ENCODE results near the gene COL4A1.

Gene COL4A1

GRCh38 chr13:110339975-110340550, 33.1 kb upstream of the COL4A1 start:
- Histone ChIP-seq H3K4me3 (replicated peaks; ENCODE audit: insufficient read depth, low read length) (no peak overlapping the region), H3K27ac (replicated peaks) (no peak overlapping the region), H3K27me3 (ENCODE audit: insufficient read depth, poor library complexity, severe bottlenecking) (peaks cover 49% of the 10 kb centered on the region)
- TF ChIP-seq POLR2AphosphoS5 (IDR thresholded peaks at IDR 0.05; ENCODE audit: low read depth) (no peak), SPI1 (IDR thresholded peaks at IDR 0.05; ENCODE audit: borderline replicate concordance, low read depth) (no peak), CTCF (IDR thresholded peaks at IDR 0.05; ENCODE audit: insufficient read depth, low read length) (no peak), REST (IDR thresholded peaks at IDR 0.05; ENCODE audit: insufficient replicate concordance, low read depth) (no peak), GABPA (IDR thresholded peaks at IDR 0.05; ENCODE audit: low read depth) (no peak)
- no peak for DNase-seq (ENCODE audit: low read depth in 1 of 2, low spot score in 1 of 2)

GRCh38 chr13:110339263-110339662, 32.3 kb upstream of the COL4A1 start:
- H3K27ac ChIP-seq (replicated peaks), result no peak overlapping the region
- TF ChIP-seq CTCF (IDR thresholded peaks at IDR 0.05; ENCODE audit: insufficient read depth, low read length) (no peak), POLR2AphosphoS5 (IDR thresholded peaks at IDR 0.05; ENCODE audit: low read depth) (no peak), SPI1 (IDR thresholded peaks at IDR 0.05; ENCODE audit: borderline replicate concordance, low read depth) (no peak), REST (IDR thresholded peaks at IDR 0.05; ENCODE audit: insufficient replicate concordance, low read depth) (no peak), GABPA (IDR thresholded peaks at IDR 0.05; ENCODE audit: low read depth) (no peak)
- H3K27me3 ChIP-seq (ENCODE audit: insufficient read depth, poor library complexity, severe bottlenecking), result peaks cover 45% of the 10 kb centered on the region
- no peak for DNase-seq (ENCODE audit: low read depth in 1 of 2, low spot score in 1 of 2)
- no peak overlapping the region for H3K4me3 ChIP-seq (replicated peaks; ENCODE audit: insufficient read depth, low read length)

GRCh38 chr13:110338441-110339101, 31.6 kb upstream of the COL4A1 start:
- no peak for DNase-seq (ENCODE audit: low read depth in 1 of 2, low spot score in 1 of 2)
- H3K4me3 ChIP-seq (replicated peaks; ENCODE audit: insufficient read depth, low read length), result no peak overlapping the region
- TF ChIP-seq POLR2AphosphoS5 (IDR thresholded peaks at IDR 0.05; ENCODE audit: low read depth) (no peak), CTCF (IDR thresholded peaks at IDR 0.05; ENCODE audit: insufficient read depth, low read length) (no peak), SPI1 (IDR thresholded peaks at IDR 0.05; ENCODE audit: borderline replicate concordance, low read depth) (no peak)
- H3K27me3 ChIP-seq (ENCODE audit: insufficient read depth, poor library complexity, severe bottlenecking), result peaks cover 38% of the 10 kb centered on the region
- H3K27ac ChIP-seq (replicated peaks), result no peak overlapping the region
